Prostate gland (tissue), 2 donors: ENCODE measurements around the gene RACGAP1. TPM values are rescaled to one million over a fixed set of nuclear protein-coding genes. Genes with fewer than 3 reads are reported as not detected.
A peak's percentile ranks its signal among the peaks of the same experiment; 100 is the strongest.

Experiments
- DNase-seq: peaks from one replicate; pipeline ENCODE4 v3.0.0-alpha.2; 2019; ENCODE audit warnings: low spot score
- H3K27ac ChIP-seq, 2 donors: fragments of 200-600 bp; sonication (generic); 2 replicates each; pipeline ENCODE4 v1.5.1; 2017 to 2019
- H3K27me3 ChIP-seq: fragments of 200-600 bp; sonication (generic); replicated peaks from 2 replicates; pipeline ENCODE4 v1.5.1; 2019; ENCODE audit not compliant: insufficient read depth
- H3K36me3 ChIP-seq, 2 donors: fragments of 200-600 bp; sonication (generic); 1 replicate in 1 of 2; 2 replicates in 1 of 2; pipeline versions ENCODE4 v1.5.1 to v1.8.1; 2017 to 2019
- H3K4me1 ChIP-seq: fragments of 200-600 bp; sonication (generic); replicated peaks from 2 replicates; pipeline ENCODE4 v1.5.1; 2019
- H3K4me3 ChIP-seq, 2 donors: fragments of 200-600 bp; sonication (generic); 2 replicates each; pipeline ENCODE4 v1.5.1; 2017 to 2019
- H3K9me3 ChIP-seq: fragments of 200-600 bp; sonication (generic); 2 replicates; pipeline ENCODE4 v1.5.1; 2017
- POLR2A ChIP-seq: fragments of 450-650 bp; IDR thresholded peaks from one replicate; pipeline ENCODE4 v1.6.1; 2016; ENCODE audit warnings: antibody characterized with exemption, mild to moderate bottlenecking
- POLR2AphosphoS5 ChIP-seq: sonication (generic); formaldehyde crosslinking; IDR thresholded peaks from one replicate; pipeline ENCODE4 v1.6.1; 2017; ENCODE audit warnings: antibody characterized with exemption
- WGBS: methylation state at CpG from one replicate; pipeline ENCODE4 v1.1.5; 2018; 5-methylcytosine and 5-hydroxymethylcytosine counted together
- intact Hi-C: fragments of 100-400 bp; cut with DNase I; formaldehyde crosslinking; loops from one replicate; pipeline ENCODE4 v1.14.2; 2022
- total RNA-seq, 2 donors: library from RNA; depleted of rRNA; stranded (reverse); fragments of >200 nt; gene quantifications; one replicate each; pipeline ENCODE4 v1.1.0, GENCODE V29; 2016
- TF ChIP-seq, protein P1 (sequence below), 4 experiments: fragments of 200-600 bp in 2 of 4; fragments of 450-650 bp in 2 of 4; sonication (generic) in 2 of 4; IDR thresholded peaks; 1 replicate in 3 of 4; 2 replicates in 1 of 4; pipeline ENCODE4 v1.5.1; 2016 to 2019; ENCODE audit warnings: antibody characterized with exemption in 4 of 4, mild to moderate bottlenecking in 2 of 4, moderate library complexity in 2 of 4

The RACGAP1 gene
- total RNA-seq, 2 donors from 2014 or later = 9.1 to 18.9 TPM

DNA sequence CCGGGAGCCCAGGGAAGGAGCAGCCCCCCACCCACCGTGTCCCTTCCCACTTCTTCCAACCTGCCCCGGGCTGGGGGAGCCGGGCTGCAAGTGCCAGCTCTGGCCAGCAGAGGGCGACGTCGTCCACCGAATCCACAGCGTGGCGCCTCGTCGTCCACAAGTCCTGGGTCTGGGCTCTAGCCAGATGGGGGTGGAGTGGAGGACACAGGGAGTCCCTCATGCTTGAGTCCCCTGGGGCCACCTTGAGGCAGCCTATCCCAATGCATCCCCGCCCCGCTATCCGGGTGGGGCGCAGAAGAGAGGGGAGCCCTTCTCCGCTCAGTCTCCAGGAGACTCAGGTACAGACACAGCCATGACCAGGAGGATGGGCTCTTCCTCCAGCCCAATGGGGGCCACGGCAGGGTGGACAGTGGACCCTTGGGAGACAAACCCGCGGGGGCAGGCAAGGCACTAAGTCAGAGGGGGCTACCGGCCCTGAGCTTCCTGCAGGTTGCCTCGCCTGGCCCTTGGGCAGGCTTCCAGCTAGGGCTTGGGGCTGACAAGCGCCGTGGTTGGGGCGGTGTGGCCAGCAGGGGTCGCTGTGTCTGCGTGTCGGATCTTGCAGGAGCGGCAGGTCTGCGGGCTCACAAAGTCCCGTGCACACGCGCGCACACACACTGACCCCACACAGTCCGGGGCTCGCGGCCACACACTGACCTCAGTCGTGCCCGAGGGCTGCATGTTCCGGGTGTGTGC, 58.1 kb downstream of the RACGAP1 start:
- H3K27me3 ChIP-seq = no peaks in the 10 kb centered on the region
- peaks cover 3% of the 10 kb centered on the region for H3K4me1 ChIP-seq
- no peaks in the 10 kb centered on the region for H3K36me3 ChIP-seq
- peak; percentile 9 for TF ChIP-seq POLR2A
- peak; percentile 23 for TF ChIP-seq POLR2AphosphoS5
- TF ChIP-seq, protein P1, sequence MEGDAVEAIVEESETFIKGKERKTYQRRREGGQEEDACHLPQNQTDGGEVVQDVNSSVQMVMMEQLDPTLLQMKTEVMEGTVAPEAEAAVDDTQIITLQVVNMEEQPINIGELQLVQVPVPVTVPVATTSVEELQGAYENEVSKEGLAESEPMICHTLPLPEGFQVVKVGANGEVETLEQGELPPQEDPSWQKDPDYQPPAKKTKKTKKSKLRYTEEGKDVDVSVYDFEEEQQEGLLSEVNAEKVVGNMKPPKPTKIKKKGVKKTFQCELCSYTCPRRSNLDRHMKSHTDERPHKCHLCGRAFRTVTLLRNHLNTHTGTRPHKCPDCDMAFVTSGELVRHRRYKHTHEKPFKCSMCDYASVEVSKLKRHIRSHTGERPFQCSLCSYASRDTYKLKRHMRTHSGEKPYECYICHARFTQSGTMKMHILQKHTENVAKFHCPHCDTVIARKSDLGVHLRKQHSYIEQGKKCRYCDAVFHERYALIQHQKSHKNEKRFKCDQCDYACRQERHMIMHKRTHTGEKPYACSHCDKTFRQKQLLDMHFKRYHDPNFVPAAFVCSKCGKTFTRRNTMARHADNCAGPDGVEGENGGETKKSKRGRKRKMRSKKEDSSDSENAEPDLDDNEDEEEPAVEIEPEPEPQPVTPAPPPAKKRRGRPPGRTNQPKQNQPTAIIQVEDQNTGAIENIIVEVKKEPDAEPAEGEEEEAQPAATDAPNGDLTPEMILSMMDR (IDR thresholded peaks at IDR 0.05) = peak; percentile 72 to 94 (median 86)
- no peaks in the 10 kb centered on the region for H3K9me3 ChIP-seq
- intact Hi-C loops = loop anchor here (5.0 kb wide), 2 partner anchors 90 to 100 kb away; partner anchors contain the start of gene ASIC1
- no peak overlapping the region for H3K27ac ChIP-seq
- DNase-seq = peak; percentile 79
- H3K4me3 ChIP-seq = peak overlapping the region; percentile 6 to 16
- WGBS = 4% methylated on average over 31 of the region's 40 CpGs

DNA sequence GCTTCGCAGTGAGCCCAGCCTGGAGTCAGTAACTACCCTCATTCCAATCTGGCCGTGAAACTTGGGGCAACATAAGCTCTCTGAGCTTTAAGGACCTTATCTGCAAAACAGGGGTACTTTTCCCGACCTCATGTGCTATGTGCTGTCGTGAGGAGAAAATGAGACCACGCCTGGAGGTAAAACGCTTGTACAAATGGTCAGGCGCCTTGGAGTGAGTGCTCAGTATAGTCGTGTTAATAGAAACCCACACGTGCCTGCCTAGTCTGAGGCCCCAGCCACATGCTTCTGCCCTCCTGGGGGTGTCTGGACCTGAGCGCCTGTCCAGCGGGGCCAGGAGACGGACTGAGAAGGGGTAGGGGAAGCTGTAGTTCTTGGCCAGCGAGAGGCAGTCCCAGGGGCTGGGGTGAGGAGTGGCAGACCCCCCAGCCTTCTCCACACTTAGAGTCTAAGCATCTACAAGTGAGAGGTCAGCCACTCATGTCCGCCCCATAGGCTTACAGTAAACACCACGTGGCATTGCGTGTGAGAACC, 58.7 kb downstream of the RACGAP1 start:
- Histone ChIP-seq H3K36me3 (no peaks in the 10 kb centered on the region), H3K4me1 (peaks cover 3% of the 10 kb centered on the region), H3K4me3 (no peak overlapping the region), H3K27ac (no peak overlapping the region), H3K9me3 (no peaks in the 10 kb centered on the region), H3K27me3 (no peaks in the 10 kb centered on the region)
- DNase-seq = no peak
- 44% methylated on average over 16 of the region's 16 CpGs for WGBS
- TF ChIP-seq, protein P1 (IDR thresholded peaks at IDR 0.05) = no peak
- intact Hi-C loops = loop anchor here (5.0 kb wide), 2 partner anchors 91 to 99 kb away; partner anchors contain the start of gene ASIC1

DNA sequence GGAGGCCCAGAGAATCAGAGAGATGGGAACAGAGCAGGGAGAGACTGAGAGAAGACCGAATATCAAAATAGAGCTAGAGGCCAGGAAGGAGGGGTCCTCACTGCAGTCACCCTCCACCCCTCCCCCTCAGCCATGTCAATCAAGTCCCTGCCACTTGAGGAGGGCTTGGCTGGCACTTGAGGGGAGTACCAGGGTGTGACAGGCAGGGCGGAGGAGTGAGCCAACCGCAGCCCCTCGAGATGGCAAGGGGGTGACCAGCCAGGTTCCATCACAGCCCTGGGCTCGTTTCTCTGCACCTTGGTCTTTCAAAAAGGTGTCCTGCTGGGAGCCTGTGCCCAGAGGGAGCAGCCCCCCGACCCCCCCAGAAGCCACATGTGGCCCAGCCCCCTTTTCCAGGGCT, 59.5 kb downstream of the RACGAP1 start:
- intact Hi-C loops = loop anchor here (5.0 kb wide), 2 partner anchors 91 to 99 kb away; partner anchors contain the start of gene ASIC1
- TF ChIP-seq, protein P1 (IDR thresholded peaks at IDR 0.05) = no peak
- no peak for TF ChIP-seq POLR2AphosphoS5
- no peak for TF ChIP-seq POLR2A
- H3K9me3 ChIP-seq = no peaks in the 10 kb centered on the region
- peaks cover 3% of the 10 kb centered on the region for H3K4me1 ChIP-seq
- H3K4me3 ChIP-seq = no peak overlapping the region
- H3K27me3 ChIP-seq = no peaks in the 10 kb centered on the region
- H3K36me3 ChIP-seq = no peaks in the 10 kb centered on the region
- H3K27ac ChIP-seq = no peak overlapping the region
- no peak for DNase-seq
- whole genome bisulfite sequencing = 83% methylated on average over 6 of the region's 6 CpGs

DNA sequence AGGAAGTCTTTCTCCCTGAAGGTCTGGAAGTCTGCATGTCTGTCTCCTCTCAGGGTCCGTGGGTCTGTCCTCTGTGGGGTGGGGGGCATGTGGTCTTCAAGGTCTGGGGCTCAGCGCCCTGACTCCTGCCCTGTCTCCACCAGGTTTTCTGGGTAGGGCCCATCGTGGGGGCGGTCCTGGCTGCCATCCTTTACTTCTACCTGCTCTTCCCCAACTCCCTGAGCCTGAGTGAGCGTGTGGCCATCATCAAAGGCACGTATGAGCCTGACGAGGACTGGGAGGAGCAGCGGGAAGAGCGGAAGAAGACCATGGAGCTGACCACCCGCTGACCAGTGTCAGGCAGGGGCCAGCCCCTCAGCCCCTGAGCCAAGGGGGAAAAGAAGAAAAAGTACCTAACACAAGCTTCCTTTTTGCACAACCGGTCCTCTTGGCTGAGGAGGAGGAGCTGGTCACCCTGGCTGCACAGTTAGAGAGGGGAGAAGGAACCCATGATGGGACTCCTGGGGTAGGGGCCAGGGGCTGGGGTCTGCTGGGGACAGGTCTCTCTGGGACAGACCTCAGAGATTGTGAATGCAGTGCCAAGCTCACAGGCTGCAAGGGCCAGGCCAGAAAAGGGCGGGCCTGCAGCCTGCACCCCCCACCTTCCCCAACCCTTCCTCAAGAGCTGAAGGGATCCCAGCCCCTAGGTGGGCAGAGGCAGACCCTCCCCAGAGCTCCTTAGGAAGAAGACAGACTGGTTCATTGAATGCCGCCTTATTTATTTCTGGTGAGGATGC, 60.3 kb downstream of the RACGAP1 start:
- Histone ChIP-seq H3K27me3 (no peaks in the 10 kb centered on the region), H3K36me3 (no peaks in the 10 kb centered on the region), H3K4me1 (peaks cover 4% of the 10 kb centered on the region), H3K4me3 (no peak overlapping the region), H3K9me3 (no peaks in the 10 kb centered on the region), H3K27ac (no peak overlapping the region)
- DNase-seq = no peak
- intact Hi-C loops = loop anchor here (5.0 kb wide), 2 partner anchors 92 to 98 kb away; partner anchors contain the start of gene ASIC1
- 71% methylated on average over 13 of the region's 13 CpGs for whole genome bisulfite sequencing
- TF ChIP-seq POLR2AphosphoS5 = no peak
- TF ChIP-seq, protein P1 (IDR thresholded peaks at IDR 0.05) = no peak
